ENCODE data around the gene SLC15A5. TPM values are rescaled to one million over a fixed set of nuclear protein-coding genes. Genes with fewer than 3 reads are reported as not detected.

The SLC15A5 gene
- polyA plus RNA-seq, 4 donors: not detected

DNA sequence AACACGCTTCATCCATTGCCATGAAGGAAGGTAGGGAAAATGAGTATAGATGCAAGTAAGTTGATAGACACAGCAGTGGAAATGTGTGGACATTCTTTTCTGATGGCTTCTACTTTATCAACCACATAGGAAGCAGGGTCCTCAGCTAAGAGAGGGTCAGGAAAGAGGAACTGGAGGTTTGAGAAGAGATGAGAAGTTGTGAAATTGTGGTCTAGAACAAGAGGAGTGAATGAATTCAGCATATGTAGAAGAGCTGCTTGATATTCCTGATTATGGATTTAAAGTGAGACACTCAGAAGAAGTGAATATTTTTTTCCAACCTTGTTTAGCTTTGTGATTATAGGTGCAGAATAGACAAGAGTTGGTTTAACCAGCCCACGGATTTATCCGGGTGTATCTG is 128.5 kb downstream of the SLC15A5 start:
- Histone ChIP-seq H3K27me3 (ENCODE audit: control insufficient read depth in 3 of 3, insufficient read depth in 3 of 3, low read length in 3 of 3) (no peaks in the 10 kb centered on the region), H3K27ac (ENCODE audit: low read depth in 1 of 3, low read length in 2 of 3) (no peak overlapping the region), H3K9me3 (ENCODE audit: control insufficient read depth in 2 of 2, insufficient read depth in 1 of 2, low read depth in 1 of 2, low read length in 1 of 2) (no peaks in the 10 kb centered on the region), H3K4me1 (ENCODE audit: control insufficient read depth in 3 of 3, insufficient read depth in 2 of 3, low read depth in 1 of 3, low read length in 2 of 3) (no peaks in the 10 kb centered on the region), H3K4me3 (ENCODE audit: low read depth in 1 of 3, low read length in 3 of 3) (no peak overlapping the region), H3K36me3 (ENCODE audit: control insufficient read depth in 3 of 3, insufficient read depth in 2 of 3, low read depth in 1 of 3, low read length in 3 of 3) (no peaks in the 10 kb centered on the region)
- 92 to 99% (median 93%) methylated on average over 3 of the region's 3 CpGs for WGBS, 3 donors
- FAIRE-seq (no peak), DNase-seq (no peak)

Other genes starting within 250 kb of the SLC15A5 start
- gene MGST1, start 70.0 kb upstream of the SLC15A5 start, polyA plus RNA-seq: 100 to 1,000 TPM in 1 of 4 donors, 10 to 100 TPM in 3; 34.7 to 290 (median 79.7) TPM